D721Med (cell line): Measurements from ENCODE around the gene GNAT1.

Experiments
- DNase-seq: peaks from one replicate; pipeline ENCODE4 v3.0.0; 2011; ENCODE audit warnings: low spot score; ENCODE audit not compliant: insufficient read length
- FAIRE-seq: peaks from 2 replicates; lab custom pipeline; 2011; peaks lifted over from hg19 to GRCh38; lab: Jason Lieb, UNC
- CTCF ChIP-seq: IDR thresholded peaks from 2 replicates; pipeline ENCODE4 v1.5.1; 2012; ENCODE audit warnings: mild to moderate bottlenecking, control low read depth; ENCODE audit not compliant: insufficient read depth; ENCODE audit errors: missing control alignments

GNAT1 gene

GRCh38 chr3:50171540-50172301 lies 19.7 kb upstream of the GNAT1 start:
- FAIRE-seq, result no peak
- TF ChIP-seq CTCF, result no peak
- DNase-seq, result no peak

- no peak for DNase-seq
- TF ChIP-seq CTCF, result no peak
- no peak for FAIRE-seq
Observed at GRCh38 chr3:50172626-50173220, 18.7 kb upstream of the GNAT1 start.

GRCh38 chr3:50173685-50174516 lies 17.5 kb upstream of the GNAT1 start:
- no peak for DNase-seq
- TF ChIP-seq CTCF, result no peak
- no peak for FAIRE-seq

GRCh38 chr3:50174517-50174895 lies 16.9 kb upstream of the GNAT1 start:
- no peak for FAIRE-seq
- no peak for TF ChIP-seq CTCF
- no peak for DNase-seq

GRCh38 chr3:50174947-50175524 lies 16.4 kb upstream of the GNAT1 start:
- FAIRE-seq (no peak), DNase-seq (no peak)
- TF ChIP-seq CTCF, result no peak

- DNase-seq (no peak), FAIRE-seq (no peak)
- no peak for TF ChIP-seq CTCF
Observed at GRCh38 chr3:50177346-50177745, 14.1 kb upstream of the GNAT1 start.
